Cortex of kidney (tissue), 1 donor: ENCODE measurements around the gene ACTN1.

Experiments
- DNase-seq: peaks from one replicate; lab custom pipeline; 2025; lab: John Stamatoyannopoulos, UW

The ACTN1 gene

GRCh38 chr14:68951035-68951797 is 27.9 kb downstream of the ACTN1 start:
- DNase-seq: no peak

- DNase-seq: no peak
Measured at GRCh38 chr14:68950111-68950510, 29.0 kb downstream of the ACTN1 start.

- no peak for DNase-seq
Measured at GRCh38 chr14:68949601-68949965, 29.5 kb downstream of the ACTN1 start.

GRCh38 chr14:68948686-68949600 is 30.2 kb downstream of the ACTN1 start:
- DNase-seq: no peak

- DNase-seq: no peak
Measured at GRCh38 chr14:68947802-68948201, 31.3 kb downstream of the ACTN1 start.

- DNase-seq: no peak
Measured at GRCh38 chr14:68946489-68946822, 32.6 kb downstream of the ACTN1 start.

- no peak for DNase-seq
Measured at GRCh38 chr14:68945585-68946488, 33.3 kb downstream of the ACTN1 start.

GRCh38 chr14:68945190-68945584 is 33.9 kb downstream of the ACTN1 start:
- no peak for DNase-seq

- DNase-seq: no peak
Measured at GRCh38 chr14:68944162-68944561, 34.9 kb downstream of the ACTN1 start.

- DNase-seq: no peak
Measured at GRCh38 chr14:68943107-68943506, 36.0 kb downstream of the ACTN1 start.

GRCh38 chr14:68942296-68943035 is 36.6 kb downstream of the ACTN1 start:
- DNase-seq: no peak

- DNase-seq: no peak
Measured at GRCh38 chr14:68941820-68942219, 37.3 kb downstream of the ACTN1 start.

GRCh38 chr14:68940614-68941185 is 38.4 kb downstream of the ACTN1 start:
- no peak for DNase-seq

- DNase-seq: no peak
Measured at GRCh38 chr14:68939893-68940613, 39.0 kb downstream of the ACTN1 start.

GRCh38 chr14:68939181-68939892 is 39.8 kb downstream of the ACTN1 start:
- DNase-seq: no peak

GRCh38 chr14:68938271-68939150 is 40.6 kb downstream of the ACTN1 start:
- no peak for DNase-seq

- no peak for DNase-seq
Measured at GRCh38 chr14:68937471-68938270, 41.4 kb downstream of the ACTN1 start.

- no peak for DNase-seq
Measured at GRCh38 chr14:68936980-68937379, 42.1 kb downstream of the ACTN1 start.
